HG03457 (cell line): ENCODE measurements around the gene BLCAP.
"Not testable (repeated sequence)": the region's sequence is repeated elsewhere in the genome, so short reads cannot be mapped to it uniquely, and the experiment has no call there.

ENCODE experiments used
- ATAC-seq: cut with Tn5 transposase; IDR thresholded peaks from one replicate; pipeline ENCODE4 v1.9.1; 2021; ENCODE audit warnings: moderate number of reproducible peaks; ENCODE audit not compliant: unreplicated experiment

The BLCAP gene

DNA sequence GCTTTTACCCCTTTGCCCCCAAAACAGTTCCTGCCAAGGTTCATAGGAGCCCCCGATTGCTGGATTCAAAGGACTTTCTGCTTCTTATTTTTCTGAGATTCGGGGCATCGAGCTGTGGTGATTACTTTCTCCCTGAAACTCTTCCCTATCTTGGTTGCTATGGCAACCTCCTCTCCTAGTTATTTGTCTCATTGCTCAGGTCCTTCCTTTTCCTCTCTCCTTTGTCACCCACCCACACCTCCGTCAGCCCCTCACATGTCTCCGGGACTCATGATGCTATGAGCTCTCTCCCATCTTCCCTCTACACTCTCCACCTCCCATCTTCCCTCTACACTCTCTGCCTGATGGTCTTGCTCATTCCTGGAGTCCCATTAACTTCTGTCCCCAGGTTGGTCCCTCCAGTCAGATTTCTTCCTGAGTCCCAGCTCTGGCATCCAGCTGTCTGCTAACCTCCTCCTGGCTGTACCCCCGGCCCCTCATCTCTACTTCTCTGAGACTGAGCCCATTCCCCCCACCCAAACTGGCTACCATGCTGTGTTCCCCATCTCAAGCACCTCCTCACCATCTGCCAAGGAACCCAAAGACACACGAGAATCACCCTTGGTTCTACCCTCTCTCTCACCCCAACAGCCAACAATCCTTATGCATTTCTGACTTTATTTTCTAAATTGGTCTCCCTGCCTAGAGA is 36.9 kb downstream of the BLCAP start:
- ATAC-seq, result no peak

DNA sequence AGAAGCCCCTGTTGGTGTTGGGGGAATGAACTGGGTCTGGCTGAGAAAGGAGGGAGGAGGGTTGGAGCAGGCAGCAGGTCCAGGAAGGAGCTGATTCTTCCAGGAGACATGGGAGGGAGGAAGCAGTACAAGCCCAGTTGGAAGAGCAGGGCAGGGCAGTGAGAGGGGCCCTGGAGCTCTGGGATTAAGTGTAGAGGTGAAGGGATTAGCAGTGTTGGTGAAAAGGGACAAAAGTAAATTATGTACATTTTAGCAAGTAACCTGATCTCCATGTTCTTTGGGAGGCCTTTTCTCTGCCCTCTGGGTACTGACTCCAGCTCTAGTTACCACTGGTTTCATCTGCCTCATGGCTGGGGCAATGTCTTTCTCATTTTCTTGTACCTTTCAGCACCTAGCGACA is 41.5 kb downstream of the BLCAP start:
- ATAC-seq, result not testable (repeated sequence)

DNA sequence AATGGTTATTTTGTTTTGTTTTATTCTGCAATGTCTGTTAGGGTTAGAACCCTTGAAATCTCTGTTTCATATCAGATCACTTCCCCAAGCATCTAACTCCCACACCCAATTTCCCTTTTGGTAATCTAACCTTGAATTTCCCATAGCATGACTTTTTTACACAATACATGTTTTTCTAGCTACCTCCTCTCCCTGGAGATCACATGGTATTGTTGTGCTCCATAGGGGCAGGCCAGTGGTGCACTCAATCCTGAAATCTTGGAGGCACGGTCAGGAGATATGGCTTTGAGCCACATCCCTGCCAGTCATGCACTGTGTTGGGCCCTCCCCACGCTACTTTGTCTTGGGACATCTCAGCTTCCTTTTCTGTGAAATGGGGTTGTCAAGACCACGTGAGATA is 43.3 kb downstream of the BLCAP start:
- ATAC-seq, result no peak

DNA sequence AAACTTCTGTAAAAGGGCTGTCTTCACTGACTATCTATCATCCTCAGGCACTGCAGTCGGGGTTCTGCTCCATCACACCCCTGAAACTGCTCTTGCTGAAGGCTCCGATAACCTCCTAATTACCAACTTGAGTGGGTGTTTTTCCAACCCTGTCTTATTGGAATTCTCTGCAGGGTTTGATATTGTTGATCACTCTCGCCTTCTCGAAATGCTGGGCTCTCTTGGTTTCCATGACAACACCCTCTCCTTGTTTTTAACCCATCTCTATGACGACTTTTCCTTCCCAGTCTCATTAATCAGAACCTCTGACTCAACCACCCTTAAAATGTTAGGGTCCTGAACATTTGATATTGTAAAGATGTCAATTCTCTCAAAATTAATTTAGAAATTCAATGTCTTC is 46.1 kb downstream of the BLCAP start:
- no peak for ATAC-seq

DNA sequence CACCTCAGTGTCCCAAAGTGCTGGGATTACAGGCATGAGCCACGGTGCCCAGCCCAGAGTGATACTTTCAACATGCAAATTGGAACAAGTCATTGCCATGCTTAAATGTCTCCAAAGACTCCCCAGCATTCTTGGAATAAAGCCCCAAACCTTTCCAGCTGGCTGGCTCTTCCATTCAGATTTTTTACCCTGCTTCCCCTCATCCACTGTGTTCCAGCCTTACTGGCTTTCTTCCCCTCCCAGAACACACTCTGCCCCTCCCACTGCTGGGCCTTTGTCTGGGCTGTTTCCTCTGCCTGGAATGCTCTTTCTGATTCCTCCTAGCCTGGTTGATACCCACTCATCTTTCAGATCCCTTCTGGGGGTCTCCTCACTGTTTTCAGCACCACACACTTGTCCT is 46.8 kb downstream of the BLCAP start:
- no peak for ATAC-seq

DNA sequence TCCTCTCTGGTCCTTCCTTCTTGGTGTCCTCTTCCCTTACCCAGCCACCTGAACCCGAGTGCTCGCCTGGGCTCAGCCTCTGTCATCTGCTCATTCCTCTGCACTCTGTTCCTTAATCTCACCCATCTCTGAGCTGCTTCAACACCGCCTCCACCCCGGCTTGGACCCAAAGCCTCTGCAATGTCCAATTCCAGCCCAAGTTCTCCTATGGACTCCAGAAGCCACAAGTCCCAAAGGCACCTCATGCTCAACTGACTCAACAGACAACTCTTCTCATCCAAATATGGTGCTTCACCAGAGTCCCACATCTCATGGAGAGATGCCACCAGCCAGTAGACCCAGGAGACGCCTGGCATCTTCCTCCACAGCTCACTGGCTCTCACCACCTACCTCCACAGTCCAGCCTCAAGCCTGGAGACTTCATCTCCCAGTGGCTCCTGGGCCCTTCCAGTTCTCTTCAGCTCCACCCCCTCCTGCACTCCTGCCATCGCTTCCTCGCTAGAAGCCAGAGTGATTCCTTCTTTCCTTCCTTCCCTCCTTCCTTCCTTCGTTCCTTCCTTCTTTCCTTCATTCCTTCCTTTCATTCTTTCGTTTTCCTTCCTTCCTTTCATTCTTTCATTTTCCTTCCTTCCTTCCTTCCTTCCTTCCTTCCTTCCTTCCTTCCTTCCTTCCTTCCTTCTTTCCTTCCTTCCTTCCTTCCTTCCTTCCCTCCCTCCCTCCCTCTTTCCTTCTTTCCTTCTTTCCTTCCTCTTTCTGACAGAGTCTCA is 47.6 kb downstream of the BLCAP start:
- no peak for ATAC-seq

DNA sequence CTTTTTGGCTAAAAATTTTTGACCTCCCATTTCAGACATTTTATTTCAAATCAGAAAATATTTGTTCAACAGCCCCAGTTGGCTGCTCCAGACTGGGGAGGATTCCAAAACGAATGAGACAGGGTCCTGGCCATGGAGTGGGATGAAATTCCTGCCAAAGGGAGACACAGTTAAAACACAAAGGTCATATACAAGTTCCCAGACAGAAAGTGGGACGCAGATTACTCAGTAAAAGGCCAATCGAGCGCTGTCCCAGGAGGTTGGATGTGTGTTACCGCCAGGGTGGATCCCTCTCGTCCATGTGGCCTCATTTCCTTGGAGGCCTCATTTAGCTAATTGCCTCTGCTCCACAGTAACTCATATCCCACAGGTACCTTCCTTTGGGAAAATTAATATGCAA is 48.4 kb downstream of the BLCAP start:
- ATAC-seq, result no peak

DNA sequence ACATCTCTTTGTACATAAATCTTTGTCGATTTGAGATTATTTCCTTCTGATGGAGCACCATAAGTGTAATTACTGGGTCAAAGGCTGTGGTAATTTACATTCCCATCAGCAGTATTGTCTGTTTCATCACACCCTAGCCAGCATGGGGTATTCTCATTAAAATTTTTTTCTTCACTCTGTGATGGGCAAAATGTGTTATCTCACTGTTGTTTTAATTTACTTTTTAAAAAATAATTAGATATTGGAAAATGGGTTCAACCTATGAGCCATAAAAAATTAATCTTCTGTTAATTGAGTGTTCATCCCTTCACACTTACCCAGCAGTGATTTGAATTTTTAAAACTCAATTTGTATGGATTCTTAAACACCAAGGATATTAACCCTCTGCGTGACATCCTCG is 50.6 kb downstream of the BLCAP start:
- no peak for ATAC-seq

DNA sequence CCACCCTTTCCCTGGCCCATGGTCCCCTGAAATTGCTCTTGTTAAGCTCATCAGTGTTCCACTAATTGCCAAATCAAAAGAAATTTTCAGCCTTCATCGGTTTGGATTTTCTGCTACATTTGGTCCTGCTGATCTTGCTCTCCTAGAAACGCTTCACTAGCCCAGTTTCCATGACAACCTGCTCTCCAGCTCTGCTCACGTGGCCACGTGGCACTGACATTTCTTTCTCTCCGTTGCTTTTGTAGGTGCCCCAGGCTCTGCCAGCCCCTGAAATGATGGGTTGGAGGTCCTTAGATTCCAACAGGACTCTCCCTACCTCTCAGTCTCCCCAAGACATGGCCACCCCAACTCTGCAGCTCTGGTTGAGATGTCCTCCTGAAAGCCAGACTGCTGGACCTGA is 52.4 kb downstream of the BLCAP start:
- ATAC-seq, result no peak

DNA sequence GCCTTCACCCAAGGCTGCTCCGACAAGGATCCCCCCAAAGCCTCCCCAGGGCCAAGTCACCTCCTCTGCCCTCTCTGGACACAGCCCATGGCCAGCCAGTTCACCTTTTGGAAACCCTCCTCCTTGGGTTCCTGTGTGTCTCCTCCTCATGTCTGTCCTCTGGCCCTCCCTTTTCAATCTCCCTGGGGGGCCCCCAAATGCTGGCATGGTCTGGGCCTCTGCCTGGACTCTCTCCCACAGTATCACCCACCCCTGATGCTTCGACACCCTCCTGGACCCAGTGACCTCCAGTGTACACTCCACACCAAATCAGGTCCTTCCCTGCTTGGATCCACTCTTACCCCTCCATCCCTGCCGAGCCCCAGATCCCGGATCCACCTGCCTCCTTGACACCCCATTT is 53.3 kb downstream of the BLCAP start:
- no peak for ATAC-seq

DNA sequence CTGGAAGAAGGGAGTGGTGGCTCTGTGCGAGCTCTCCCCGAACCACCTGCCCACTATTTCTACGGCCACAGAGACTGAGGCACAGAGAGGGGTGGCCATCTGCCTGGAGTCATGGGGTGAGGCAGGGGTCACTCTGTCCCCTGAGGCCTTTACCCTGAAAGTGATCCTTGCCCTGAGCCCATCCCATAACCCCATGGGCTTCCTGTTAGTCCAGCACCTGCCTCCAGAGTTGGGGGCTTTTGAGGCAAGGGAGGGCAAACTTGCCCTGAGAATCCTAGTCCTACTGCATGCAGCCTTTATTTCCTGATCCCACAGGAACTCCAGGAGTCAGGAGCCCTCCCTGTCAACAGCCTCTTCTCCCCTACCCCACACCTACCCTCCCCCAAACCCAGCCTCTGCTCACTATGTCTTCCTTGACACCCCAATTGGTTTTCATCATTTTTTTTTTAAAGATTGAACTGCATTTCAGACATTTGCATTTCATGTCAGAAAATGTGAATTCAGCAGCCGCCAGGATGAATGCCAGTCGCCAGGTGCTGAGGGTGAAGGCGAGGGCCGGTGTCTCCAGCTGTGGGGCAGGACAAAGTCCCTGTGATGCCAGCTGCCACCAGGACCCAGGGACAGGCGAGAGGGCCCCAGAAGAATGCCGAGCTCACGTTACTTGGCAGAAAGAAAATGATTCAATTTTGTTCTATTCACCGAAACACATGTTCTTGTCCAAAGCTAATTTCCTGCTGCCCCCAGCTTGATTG is 54.3 kb downstream of the BLCAP start:
- ATAC-seq, result no peak

DNA sequence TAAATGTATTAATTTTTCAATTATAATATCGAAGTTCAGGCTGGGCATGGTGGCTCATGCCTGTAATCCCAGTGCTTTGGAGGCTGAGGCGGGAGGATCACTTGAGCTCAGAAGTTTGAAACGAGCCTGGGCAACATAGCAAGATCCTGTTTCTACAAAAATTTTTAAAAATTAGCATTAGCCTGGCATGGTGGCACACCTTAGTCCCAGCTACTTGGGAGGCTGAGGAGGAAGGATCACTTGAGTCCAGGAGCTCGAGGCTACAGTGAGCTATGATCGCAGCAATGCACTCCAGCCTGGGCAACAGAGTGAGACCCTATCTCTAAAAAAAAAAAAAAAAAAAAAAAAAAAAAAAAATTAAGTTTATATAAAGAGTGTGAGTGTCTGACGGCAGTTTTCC is 55.2 kb downstream of the BLCAP start:
- not testable (repeated sequence) for ATAC-seq

DNA sequence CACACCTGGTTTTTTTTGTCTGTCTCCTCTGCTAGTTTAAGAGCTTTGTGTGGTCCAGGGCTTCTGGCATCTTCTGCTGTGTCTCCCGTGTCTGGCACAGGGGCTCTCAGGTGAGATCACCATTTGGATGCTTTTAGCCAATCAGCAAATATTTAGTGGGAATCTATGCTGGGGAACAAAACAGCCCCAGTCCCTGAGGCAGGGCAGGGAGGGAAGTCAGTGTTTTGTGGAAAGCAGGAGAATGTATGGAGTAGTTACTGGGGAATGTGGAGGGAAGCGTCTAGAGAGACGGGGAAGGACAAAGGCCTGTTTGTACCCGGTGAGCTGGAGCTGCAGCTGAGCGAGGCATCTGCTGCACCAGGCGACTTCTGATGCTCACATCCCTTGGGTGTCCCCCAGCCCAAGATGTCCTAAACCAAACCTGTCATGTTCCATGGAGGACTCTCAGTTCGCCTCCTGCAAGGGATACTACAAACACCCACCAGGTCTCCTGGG is 55.9 kb downstream of the BLCAP start:
- no peak for ATAC-seq

DNA sequence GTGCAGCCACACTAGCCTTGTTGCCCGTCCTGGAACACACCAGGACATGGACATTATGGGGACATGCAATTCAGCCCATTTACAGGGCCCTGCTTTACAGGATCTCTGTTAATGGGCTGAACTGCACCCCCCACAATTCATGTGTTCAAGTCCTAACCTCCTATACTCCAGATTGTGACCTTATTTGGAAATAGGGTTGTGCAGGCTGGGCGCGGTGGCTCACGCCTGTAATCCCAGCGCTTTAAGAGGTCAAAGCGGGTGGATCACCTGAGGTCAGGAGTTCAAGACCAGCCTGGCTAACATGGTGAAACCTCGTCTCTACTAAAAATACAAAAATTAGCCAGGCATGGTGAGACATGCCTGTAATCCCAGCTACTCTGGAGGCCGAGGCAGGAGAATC is 57.5 kb downstream of the BLCAP start:
- ATAC-seq, result not testable (repeated sequence)

DNA sequence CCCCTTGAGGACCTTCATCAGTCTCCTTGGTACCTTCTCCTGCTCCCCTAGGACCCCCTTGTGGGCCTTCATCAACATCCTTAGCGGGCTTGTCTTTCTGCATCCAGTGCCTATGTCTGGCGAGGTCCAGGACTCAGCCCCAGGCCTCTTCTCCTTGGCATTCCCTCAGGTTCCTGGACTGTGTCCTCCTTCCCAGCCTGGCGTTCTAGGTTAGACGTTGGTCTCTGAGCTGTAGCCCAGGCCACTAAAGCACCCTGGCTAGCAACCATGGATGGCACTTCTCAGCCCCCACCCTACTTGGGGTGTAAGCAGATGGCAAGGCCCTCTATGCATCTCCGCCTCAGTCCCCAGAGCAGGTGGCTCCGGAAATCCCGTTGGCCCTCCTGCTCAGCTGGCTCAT is 58.1 kb downstream of the BLCAP start:
- no peak for ATAC-seq

DNA sequence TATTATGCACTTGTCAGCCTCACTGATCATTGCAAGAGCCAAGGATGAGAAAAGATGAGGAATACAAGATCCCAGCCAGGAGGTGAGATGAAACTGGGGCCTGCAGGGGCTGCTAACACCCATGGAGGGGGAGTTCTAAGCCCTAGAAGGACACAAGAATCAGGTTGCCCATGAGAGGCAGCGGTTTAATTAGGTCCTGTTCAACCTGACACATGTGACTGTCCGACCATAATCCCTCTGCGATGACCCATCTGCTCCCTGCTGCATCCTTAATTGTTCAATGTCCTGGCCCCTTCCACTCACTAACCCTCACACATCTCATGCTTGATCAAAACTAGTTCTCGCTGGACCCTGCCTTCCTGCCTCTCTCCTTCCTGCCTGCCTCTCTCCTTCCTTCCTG is 58.8 kb downstream of the BLCAP start:
- no peak for ATAC-seq
